Measurements from ENCODE around the gene ZACN. TPM values are rescaled to one million over a fixed set of nuclear protein-coding genes. Genes with fewer than 3 reads are reported as not detected.

ZACN gene
- total RNA-seq, 4 donors from 2014 or later: not detected

- no peak overlapping the region for H3K4me3 ChIP-seq
- no peak for DNase-seq
- H3K36me3 ChIP-seq: no peaks in the 10 kb centered on the region
- no peaks in the 10 kb centered on the region for H3K27me3 ChIP-seq
- H3K27ac ChIP-seq: no peak overlapping the region
- no peaks in the 10 kb centered on the region for H3K4me1 ChIP-seq
- H3K9me3 ChIP-seq: no peaks in the 10 kb centered on the region
- TF ChIP-seq CTCF (IDR thresholded peaks at IDR 0.05) (no peak), POLR2A (IDR thresholded peaks at IDR 0.05) (no peak)
- intact Hi-C loops (cut with DNase I; ENCODE audit: low total_unique reads): loop anchor here (5.0 kb wide), 1 partner anchor 155 kb away; no protein-coding TSS in a partner anchor
Observed at GRCh38 chr17:76122431-76123190, 43.6 kb downstream of the ZACN start.

- no peaks in the 10 kb centered on the region for H3K4me1 ChIP-seq
- intact Hi-C loops (cut with DNase I; ENCODE audit: low total_unique reads): loop anchor here (5.0 kb wide), 1 partner anchor 154 kb away; no protein-coding TSS in a partner anchor
- no peak overlapping the region for H3K4me3 ChIP-seq
- no peak for DNase-seq
- H3K9me3 ChIP-seq: no peaks in the 10 kb centered on the region
- H3K36me3 ChIP-seq: no peaks in the 10 kb centered on the region
- no peaks in the 10 kb centered on the region for H3K27me3 ChIP-seq
- no peak overlapping the region for H3K27ac ChIP-seq
- TF ChIP-seq CTCF (IDR thresholded peaks at IDR 0.05): no peak
- no peak for TF ChIP-seq POLR2A (IDR thresholded peaks at IDR 0.05)
Observed at GRCh38 chr17:76123191-76123499, 44.2 kb downstream of the ZACN start.

GRCh38 chr17:76123749-76124581, 45.0 kb downstream of the ZACN start:
- Histone ChIP-seq H3K36me3 (no peaks in the 10 kb centered on the region), H3K27ac (no peak overlapping the region), H3K4me1 (no peaks in the 10 kb centered on the region), H3K9me3 (no peaks in the 10 kb centered on the region), H3K27me3 (no peaks in the 10 kb centered on the region), H3K4me3 (no peak overlapping the region)
- no peak for DNase-seq
- TF ChIP-seq POLR2A (IDR thresholded peaks at IDR 0.05) (no peak), CTCF (IDR thresholded peaks at IDR 0.05) (no peak)
- intact Hi-C loops (cut with DNase I; ENCODE audit: low total_unique reads): loop anchor here (5.0 kb wide), 1 partner anchor 153 kb away; no protein-coding TSS in a partner anchor

- Histone ChIP-seq H3K27me3 (no peaks in the 10 kb centered on the region), H3K27ac (no peak overlapping the region), H3K4me1 (no peaks in the 10 kb centered on the region), H3K36me3 (no peaks in the 10 kb centered on the region), H3K4me3 (no peak overlapping the region), H3K9me3 (no peaks in the 10 kb centered on the region)
- DNase-seq: no peak
- TF ChIP-seq POLR2A (IDR thresholded peaks at IDR 0.05) (no peak), CTCF (IDR thresholded peaks at IDR 0.05) (no peak)
- intact Hi-C loops (cut with DNase I; ENCODE audit: low total_unique reads): loop anchor here (5.0 kb wide), 1 partner anchor 153 kb away; no protein-coding TSS in a partner anchor
Observed at GRCh38 chr17:76124582-76125390, 45.8 kb downstream of the ZACN start.

Measured in uterus (tissue), 4 donors.